GM12874 (cell line): ENCODE results near the gene NDUFB1.

Source experiments
- TF ChIP-seq, protein P1 (sequence below): IDR thresholded peaks from 2 replicates; pipeline ENCODE4 v1.5.1; 2011; ENCODE audit warnings: low read depth, mild to moderate bottlenecking, control low read depth, low read length, moderate library complexity; ENCODE audit not compliant: insufficient read depth

NDUFB1 gene

DNA sequence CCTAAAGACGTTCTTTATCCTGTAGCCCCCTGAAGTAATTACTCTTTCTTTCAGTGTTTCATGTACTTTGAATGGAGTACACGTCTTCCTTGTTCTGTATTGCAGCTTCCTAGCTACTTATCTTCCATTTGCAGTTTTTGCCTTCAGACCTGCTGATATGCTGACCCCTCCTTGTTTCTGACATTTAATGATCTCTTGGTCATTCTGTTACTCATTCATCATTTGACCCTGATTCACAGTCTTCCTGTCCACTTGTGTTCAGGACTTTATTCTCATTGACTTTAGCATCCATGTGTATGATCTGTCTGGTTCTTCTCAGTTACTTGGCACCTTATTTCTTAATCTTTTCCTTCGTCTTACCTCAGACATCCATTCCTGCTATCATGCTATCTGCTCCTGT lies 22.5 kb upstream of the NDUFB1 start:
- TF ChIP-seq, protein P1, sequence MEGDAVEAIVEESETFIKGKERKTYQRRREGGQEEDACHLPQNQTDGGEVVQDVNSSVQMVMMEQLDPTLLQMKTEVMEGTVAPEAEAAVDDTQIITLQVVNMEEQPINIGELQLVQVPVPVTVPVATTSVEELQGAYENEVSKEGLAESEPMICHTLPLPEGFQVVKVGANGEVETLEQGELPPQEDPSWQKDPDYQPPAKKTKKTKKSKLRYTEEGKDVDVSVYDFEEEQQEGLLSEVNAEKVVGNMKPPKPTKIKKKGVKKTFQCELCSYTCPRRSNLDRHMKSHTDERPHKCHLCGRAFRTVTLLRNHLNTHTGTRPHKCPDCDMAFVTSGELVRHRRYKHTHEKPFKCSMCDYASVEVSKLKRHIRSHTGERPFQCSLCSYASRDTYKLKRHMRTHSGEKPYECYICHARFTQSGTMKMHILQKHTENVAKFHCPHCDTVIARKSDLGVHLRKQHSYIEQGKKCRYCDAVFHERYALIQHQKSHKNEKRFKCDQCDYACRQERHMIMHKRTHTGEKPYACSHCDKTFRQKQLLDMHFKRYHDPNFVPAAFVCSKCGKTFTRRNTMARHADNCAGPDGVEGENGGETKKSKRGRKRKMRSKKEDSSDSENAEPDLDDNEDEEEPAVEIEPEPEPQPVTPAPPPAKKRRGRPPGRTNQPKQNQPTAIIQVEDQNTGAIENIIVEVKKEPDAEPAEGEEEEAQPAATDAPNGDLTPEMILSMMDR: no peak

DNA sequence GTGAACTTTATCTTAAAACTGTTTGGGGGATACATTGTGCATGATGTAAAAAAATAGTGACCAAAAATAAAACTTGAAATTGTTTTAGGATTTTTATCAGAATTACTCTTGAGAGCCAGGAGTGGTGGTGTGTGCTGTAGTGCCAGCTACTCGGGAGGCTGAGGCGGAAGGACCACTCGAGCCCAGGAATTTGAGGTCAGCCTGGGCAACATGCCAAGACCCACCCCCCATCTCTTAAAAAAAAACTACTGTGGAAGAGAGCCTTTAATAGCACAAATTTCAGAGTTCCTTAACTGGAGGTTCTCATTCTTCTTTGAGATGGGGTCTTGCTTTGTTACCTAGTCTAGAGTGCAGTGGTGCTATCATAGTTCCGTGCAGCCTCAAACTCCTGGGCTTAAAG lies 21.8 kb upstream of the NDUFB1 start:
- TF ChIP-seq, protein P1: no peak

GRCh38 chr14:92135269-92135668 lies 13.8 kb upstream of the NDUFB1 start:
- TF ChIP-seq, protein P1: no peak

GRCh38 chr14:92134456-92134855 lies 12.9 kb upstream of the NDUFB1 start:
- TF ChIP-seq, protein P1: no peak

- TF ChIP-seq, protein P1: no peak
Measured at GRCh38 chr14:92122761-92123160, 1.3 kb upstream of the NDUFB1 start.

GRCh38 chr14:92122351-92122677 lies 808 bp upstream of the NDUFB1 start:
- TF ChIP-seq, protein P1: no peak

- TF ChIP-seq, protein P1: no peak
Measured at GRCh38 chr14:92121207-92121669, 268 bp downstream of the NDUFB1 start.

GRCh38 chr14:92109490-92109889 lies 12.0 kb downstream of the NDUFB1 start:
- TF ChIP-seq, protein P1: no peak
